MM.1S (cell line): ENCODE data around the gene LRCH2.

Experiments used
- DNase-seq: peaks from one replicate; pipeline ENCODE4 v3.0.0-alpha.2; 2015
- H2AFZ ChIP-seq: fragments of 300-600 bp; sonication (generic); 2 replicates; pipeline ENCODE4 v1.6.0; 2016; ENCODE audit warnings: antibody characterized with exemption, low read length
- H3F3A ChIP-seq: fragments of 300-600 bp; sonication (generic); 2 replicates; pipeline ENCODE4 v1.6.1; 2016; ENCODE audit warnings: mild to moderate bottlenecking, antibody characterized with exemption, low read length, moderate library complexity, mixed read lengths; ENCODE audit not compliant: insufficient read depth
- H3K27ac ChIP-seq: fragments of 300-600 bp; sonication (generic); 2 replicates; pipeline ENCODE4 v1.5.1; 2016; ENCODE audit warnings: mild to moderate bottlenecking, low read length
- H3K27me3 ChIP-seq: fragments of 300-600 bp; sonication (generic); replicated peaks from 2 replicates; pipeline ENCODE4 v1.6.0; 2016; ENCODE audit warnings: low read length; ENCODE audit not compliant: insufficient read depth
- H3K36me3 ChIP-seq: fragments of 300-600 bp; sonication (generic); replicated peaks from 2 replicates; pipeline ENCODE4 v1.6.1; 2016; ENCODE audit warnings: mild to moderate bottlenecking, low read length, mixed read lengths; ENCODE audit not compliant: insufficient read depth
- H3K4me1 ChIP-seq: fragments of 300-600 bp; sonication (generic); 2 replicates; pipeline ENCODE4 v1.6.1; 2016; ENCODE audit warnings: low read length, mixed read lengths
- H3K4me2 ChIP-seq: fragments of 300-600 bp; sonication (generic); 2 replicates; pipeline ENCODE4 v1.6.0; 2016; ENCODE audit warnings: low read depth, low read length
- H3K4me3 ChIP-seq: fragments of 300-600 bp; sonication (generic); 2 replicates; pipeline ENCODE4 v1.5.1; 2016; ENCODE audit warnings: low read length, mixed read lengths
- H3K79me2 ChIP-seq: fragments of 300-600 bp; sonication (generic); 2 replicates; pipeline ENCODE4 v1.6.1; 2016; ENCODE audit warnings: mixed run types, low read length, mixed read lengths
- H3K9ac ChIP-seq: fragments of 300-600 bp; sonication (generic); 2 replicates; pipeline ENCODE4 v1.6.1; 2016; ENCODE audit warnings: low read length, mixed read lengths
- H3K9me2 ChIP-seq: fragments of 300-600 bp; sonication (generic); replicated peaks from 2 replicates; pipeline ENCODE4 v1.6.1; 2016; ENCODE audit warnings: mild to moderate bottlenecking, low read length, mixed read lengths; ENCODE audit not compliant: insufficient read depth
- H3K9me3 ChIP-seq: fragments of 300-600 bp; sonication (generic); replicated peaks from 2 replicates; pipeline ENCODE4 v1.6.1; 2016; ENCODE audit warnings: mild to moderate bottlenecking, low read length, mixed read lengths; ENCODE audit not compliant: insufficient read depth
- H4K20me1 ChIP-seq: fragments of 300-600 bp; sonication (generic); 2 replicates; pipeline ENCODE4 v1.6.1; 2016; ENCODE audit warnings: mild to moderate bottlenecking, low read length, moderate library complexity, mixed read lengths; ENCODE audit not compliant: insufficient read depth
- EZH2 ChIP-seq: fragments of 300-600 bp; sonication (generic); optimal IDR thresholded peaks from 2 replicates; pipeline ENCODE3; 2017; ENCODE audit warnings: low read depth, mild to moderate bottlenecking, antibody characterized with exemption, low read length, mixed read lengths
- EZH2phosphoT487 ChIP-seq: fragments of 300-600 bp; sonication (generic); IDR thresholded peaks from 2 replicates; pipeline ENCODE4 v1.6.1; 2018; ENCODE audit warnings: antibody characterized with exemption, low read length
- TF ChIP-seq, protein P1 (sequence below): fragments of 300-600 bp; sonication (generic); IDR thresholded peaks from 2 replicates; pipeline ENCODE4 v1.5.1; 2016; ENCODE audit warnings: antibody characterized with exemption, low read length, mixed read lengths

The LRCH2 gene

DNA sequence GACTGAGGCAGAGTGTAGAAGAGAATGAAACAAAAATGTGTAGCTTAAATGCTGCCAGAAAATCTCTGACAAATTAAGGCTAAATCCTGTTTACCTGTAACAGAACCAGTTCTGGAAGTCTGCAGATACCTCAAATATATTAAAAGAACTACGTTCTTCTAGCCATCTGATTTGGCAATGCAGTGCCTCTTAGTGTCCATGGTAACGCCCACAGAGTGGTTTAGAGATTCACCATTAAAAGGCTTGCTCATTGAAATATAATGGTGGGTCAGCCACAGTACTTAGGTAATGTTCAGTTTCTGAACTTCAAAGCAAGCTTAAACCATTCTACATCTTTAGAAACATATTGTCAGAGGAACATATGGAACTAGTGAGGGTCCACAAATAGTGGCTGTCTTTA, 32.4 kb upstream of the LRCH2 start:
- no peak overlapping the region for H3K4me2 ChIP-seq
- no peak for DNase-seq
- H3K4me3 ChIP-seq, result no peak overlapping the region
- no peaks in the 10 kb centered on the region for H3K9me3 ChIP-seq
- no peaks in the 10 kb centered on the region for H3K4me1 ChIP-seq
- H3F3A ChIP-seq, result no peaks in the 10 kb centered on the region
- no peak overlapping the region for H3K27ac ChIP-seq
- no peaks in the 10 kb centered on the region for H4K20me1 ChIP-seq
- H3K36me3 ChIP-seq, result no peaks in the 10 kb centered on the region
- no peak overlapping the region for H2AFZ ChIP-seq
- no peak overlapping the region for H3K9ac ChIP-seq
- no peaks in the 10 kb centered on the region for H3K79me2 ChIP-seq
- no peaks in the 10 kb centered on the region for H3K27me3 ChIP-seq
- TF ChIP-seq EZH2phosphoT487 (no peak), EZH2 (no peak)
- TF ChIP-seq, protein P1, sequence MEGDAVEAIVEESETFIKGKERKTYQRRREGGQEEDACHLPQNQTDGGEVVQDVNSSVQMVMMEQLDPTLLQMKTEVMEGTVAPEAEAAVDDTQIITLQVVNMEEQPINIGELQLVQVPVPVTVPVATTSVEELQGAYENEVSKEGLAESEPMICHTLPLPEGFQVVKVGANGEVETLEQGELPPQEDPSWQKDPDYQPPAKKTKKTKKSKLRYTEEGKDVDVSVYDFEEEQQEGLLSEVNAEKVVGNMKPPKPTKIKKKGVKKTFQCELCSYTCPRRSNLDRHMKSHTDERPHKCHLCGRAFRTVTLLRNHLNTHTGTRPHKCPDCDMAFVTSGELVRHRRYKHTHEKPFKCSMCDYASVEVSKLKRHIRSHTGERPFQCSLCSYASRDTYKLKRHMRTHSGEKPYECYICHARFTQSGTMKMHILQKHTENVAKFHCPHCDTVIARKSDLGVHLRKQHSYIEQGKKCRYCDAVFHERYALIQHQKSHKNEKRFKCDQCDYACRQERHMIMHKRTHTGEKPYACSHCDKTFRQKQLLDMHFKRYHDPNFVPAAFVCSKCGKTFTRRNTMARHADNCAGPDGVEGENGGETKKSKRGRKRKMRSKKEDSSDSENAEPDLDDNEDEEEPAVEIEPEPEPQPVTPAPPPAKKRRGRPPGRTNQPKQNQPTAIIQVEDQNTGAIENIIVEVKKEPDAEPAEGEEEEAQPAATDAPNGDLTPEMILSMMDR, result no peak
- no peaks in the 10 kb centered on the region for H3K9me2 ChIP-seq

DNA sequence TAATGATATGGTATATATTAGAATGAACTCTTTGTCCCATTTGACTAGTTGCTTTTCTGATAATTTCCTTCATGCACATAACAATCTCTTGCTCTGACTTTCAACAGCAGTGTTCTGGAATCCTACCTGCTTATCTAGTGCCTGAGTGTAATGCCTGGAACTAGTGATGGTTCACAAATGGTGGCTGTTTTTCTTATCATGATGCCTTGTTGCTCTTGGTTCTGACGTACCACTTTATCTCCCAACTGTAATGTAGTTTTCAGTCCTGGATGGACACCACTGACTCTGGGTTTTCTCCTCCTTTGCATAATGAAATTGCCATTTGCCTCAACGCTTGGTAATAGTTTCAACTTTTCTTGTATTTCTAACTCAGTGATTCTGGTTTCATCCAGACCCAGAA, 30.1 kb upstream of the LRCH2 start:
- no peak overlapping the region for H2AFZ ChIP-seq
- no peaks in the 10 kb centered on the region for H3K4me1 ChIP-seq
- no peak overlapping the region for H3K27ac ChIP-seq
- no peaks in the 10 kb centered on the region for H3K79me2 ChIP-seq
- no peaks in the 10 kb centered on the region for H3K27me3 ChIP-seq
- no peaks in the 10 kb centered on the region for H3K9me2 ChIP-seq
- H3K36me3 ChIP-seq, result no peaks in the 10 kb centered on the region
- H3K9me3 ChIP-seq, result no peaks in the 10 kb centered on the region
- H3F3A ChIP-seq, result no peaks in the 10 kb centered on the region
- H3K9ac ChIP-seq, result no peak overlapping the region
- H3K4me2 ChIP-seq, result no peak overlapping the region
- H3K4me3 ChIP-seq, result no peak overlapping the region
- TF ChIP-seq EZH2phosphoT487 (no peak), EZH2 (no peak)
- TF ChIP-seq, protein P1, result no peak
- DNase-seq, result no peak
- H4K20me1 ChIP-seq, result no peaks in the 10 kb centered on the region

DNA sequence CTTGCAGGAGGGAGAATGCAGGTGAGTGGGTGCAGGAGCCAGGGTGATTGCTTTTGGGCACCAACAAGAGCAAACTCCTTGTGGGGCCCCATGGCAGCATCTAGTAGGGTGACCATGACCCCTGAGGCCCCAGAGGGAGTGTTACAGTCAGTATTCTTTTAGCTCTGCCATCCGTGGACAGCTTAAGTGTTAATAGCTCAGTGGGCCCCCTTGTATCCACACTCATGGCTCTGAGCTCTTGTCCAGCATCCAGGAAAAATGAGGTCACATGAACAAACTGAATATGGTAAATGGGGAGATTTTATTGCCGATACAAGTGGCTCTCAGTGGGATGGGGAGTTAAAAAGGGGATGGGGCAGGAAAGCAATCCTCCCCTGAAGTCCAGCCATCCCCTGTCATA, 27.3 kb upstream of the LRCH2 start:
- TF ChIP-seq, protein P1, result no peak
- TF ChIP-seq EZH2phosphoT487, result no peak
- no peak for TF ChIP-seq EZH2
- H3K79me2 ChIP-seq, result no peaks in the 10 kb centered on the region
- H3K27me3 ChIP-seq, result no peaks in the 10 kb centered on the region
- no peaks in the 10 kb centered on the region for H3K9me3 ChIP-seq
- no peaks in the 10 kb centered on the region for H3K4me1 ChIP-seq
- DNase-seq, result no peak
- no peak overlapping the region for H2AFZ ChIP-seq
- H3K4me3 ChIP-seq, result no peak overlapping the region
- H3K9ac ChIP-seq, result no peak overlapping the region
- no peak overlapping the region for H3K27ac ChIP-seq
- no peaks in the 10 kb centered on the region for H3K36me3 ChIP-seq
- H3K9me2 ChIP-seq, result no peaks in the 10 kb centered on the region
- no peaks in the 10 kb centered on the region for H3F3A ChIP-seq
- H3K4me2 ChIP-seq, result no peak overlapping the region
- H4K20me1 ChIP-seq, result no peaks in the 10 kb centered on the region
